HepG2 (cell line): ENCODE data around the gene ARPC1A. TPM values are rescaled to one million over a fixed set of nuclear protein-coding genes. Genes with fewer than 3 reads are reported as not detected.

ENCODE experiments used
- ATAC-seq: fragments of 200-7000 bp; cut with Tn5 transposase; 3 replicates; pipeline ENCODE4 v1.9.1; 2020; ENCODE audit warnings: mild to moderate bottlenecking, moderate library complexity
- BruUV-seq: library from RNA; stranded (reverse); fragments of 400-500 nt; replicated peaks from 2 replicates; lab custom pipeline; 2021; lab: Mats Ljungman, UMichigan
- CTCF ChIA-PET: fragments of 300-600 bp; formaldehyde crosslinking; extraction: SDS; loops from one replicate; lab custom pipeline; 2021; ENCODE audit warnings: low total read pairs, inconsistent platforms, low intra/inter-chr PET ratio; lab: Yijun Ruan, JAX
- POLR2A ChIA-PET: fragments of 350-600 bp; sonication (Branson Sonifier 250); formaldehyde crosslinking; loops from one replicate; lab custom pipeline; 2020; ENCODE audit warnings: antibody characterized with exemption, inconsistent platforms; lab: Yijun Ruan, JAX
- DNase-seq: peaks from one replicate; pipeline ENCODE4 v3.0.0-alpha.2; 2015; ENCODE audit warnings: low spot score
- FAIRE-seq: peaks from 3 replicates; lab custom pipeline; 2011; peaks lifted over from hg19 to GRCh38; lab: Jason Lieb, UNC
- H2AFZ ChIP-seq: one replicate; pipeline ENCODE4 v1.6.1; 2011; ENCODE audit warnings: low read length, inconsistent platforms
- H3K27ac ChIP-seq: fragments of 300-600 bp; 3 replicates; pipeline ENCODE4 v1.8.0; 2011; ENCODE audit warnings: mixed run types, mild to moderate bottlenecking, mixed read lengths, low read length, inconsistent platforms; ENCODE audit not compliant: insufficient read depth; ENCODE audit errors: extremely low read length
- H3K27me3 ChIP-seq, 2 experiments: fragments of 200-600 bp in 1 of 2; 2 replicates in 1 of 2; 3 replicates in 1 of 2; pipeline versions ENCODE4 v1.6.0 to v1.8.0; 2011; ENCODE audit warnings: low read length in 2 of 2, mild to moderate bottlenecking in 2 of 2, moderate library complexity in 2 of 2, inconsistent platforms in 1 of 2; ENCODE audit not compliant: insufficient read depth in 2 of 2, control insufficient read depth in 1 of 2
- H3K36me3 ChIP-seq, 2 experiments: fragments of 200-600 bp in 1 of 2; replicated peaks in 1 of 2; 2 replicates in 1 of 2; 3 replicates in 1 of 2; pipeline versions ENCODE4 v1.5.1 to v1.8.0; 2011; ENCODE audit warnings: low read length in 2 of 2, inconsistent platforms in 1 of 2; ENCODE audit not compliant: insufficient read depth in 2 of 2, control insufficient read depth in 1 of 2
- H3K4me1 ChIP-seq: 2 replicates; pipeline ENCODE4 v1.5.1; 2012; ENCODE audit warnings: low read length, inconsistent platforms; ENCODE audit not compliant: insufficient read depth
- H3K4me2 ChIP-seq: 2 replicates; pipeline ENCODE4 v1.6.0; 2011; ENCODE audit warnings: low read depth, low read length, inconsistent platforms
- H3K4me3 ChIP-seq, 3 experiments: fragments of 200-600 bp in 1 of 3; sonication (generic), shearing (Covaris generic) in 1 of 3; replicated peaks in 1 of 3; 2 replicates each; pipeline ENCODE4 v1.5.1; 2011 to 2016; ENCODE audit warnings: low read length in 3 of 3, inconsistent platforms in 2 of 3, low read depth in 2 of 3, mild to moderate bottlenecking in 2 of 3, control low read depth in 1 of 3, mixed read lengths in 1 of 3; ENCODE audit not compliant: insufficient read depth in 1 of 3
- H3K79me2 ChIP-seq: one replicate; pipeline ENCODE4 v1.6.1; 2011; ENCODE audit warnings: low read length, inconsistent platforms; ENCODE audit not compliant: insufficient read depth
- H3K9ac ChIP-seq: 2 replicates; pipeline ENCODE4 v1.6.0; 2011; ENCODE audit warnings: mild to moderate bottlenecking, low read depth, low read length, inconsistent platforms; ENCODE audit not compliant: insufficient read depth
- H3K9me3 ChIP-seq: 2 replicates; pipeline ENCODE4 v1.5.1; 2012; ENCODE audit warnings: mild to moderate bottlenecking, low read length
- H4K20me1 ChIP-seq: 2 replicates; pipeline ENCODE4 v1.6.0; 2011; ENCODE audit warnings: inconsistent platforms, mild to moderate bottlenecking, low read length, moderate library complexity; ENCODE audit not compliant: insufficient read depth
- CBFB ChIP-seq: sonication (generic); formaldehyde crosslinking; IDR thresholded peaks from 2 replicates; pipeline ENCODE4 v1.4.0; 2020; ENCODE audit warnings: missing genetic modification reagents
- HDAC2 ChIP-seq: sonication (generic); formaldehyde crosslinking; IDR thresholded peaks from 2 replicates; pipeline ENCODE4 v1.4.0; 2020; ENCODE audit warnings: missing genetic modification reagents
- HMGA1 ChIP-seq: sonication (generic); formaldehyde crosslinking; conservative IDR thresholded peaks from 2 replicates; pipeline ENCODE4 v1.4.0; 2020; ENCODE audit warnings: missing genetic modification reagents
- KLF11 ChIP-seq: IDR thresholded peaks from 2 replicates; pipeline ENCODE4 v1.6.1; 2016; ENCODE audit warnings: missing compliant biosample characterization
- MYNN ChIP-seq: sonication (generic); formaldehyde crosslinking; IDR thresholded peaks from 2 replicates; pipeline ENCODE4 v1.4.0; 2020; ENCODE audit warnings: mild to moderate bottlenecking, low read depth, missing genetic modification reagents
- MYPOP ChIP-seq: sonication (generic); formaldehyde crosslinking; IDR thresholded peaks from 2 replicates; pipeline ENCODE4 v1.8.1; 2023; ENCODE audit warnings: mild to moderate bottlenecking, moderate library complexity, missing genetic modification reagents
- NRL ChIP-seq: sonication (generic); formaldehyde crosslinking; IDR thresholded peaks from 2 replicates; pipeline ENCODE4 v1.5.0; 2020; ENCODE audit warnings: missing genetic modification reagents, mild to moderate bottlenecking, moderate library complexity, borderline replicate concordance
- SCMH1 ChIP-seq: sonication (generic); formaldehyde crosslinking; IDR thresholded peaks from 2 replicates; pipeline ENCODE4 v1.9.0; 2021; ENCODE audit warnings: missing genetic modification reagents, mild to moderate bottlenecking, borderline replicate concordance
- SMAD9 ChIP-seq: sonication (generic); formaldehyde crosslinking; IDR thresholded peaks from 2 replicates; pipeline ENCODE4 v1.5.1; 2020; ENCODE audit warnings: mild to moderate bottlenecking, missing genetic modification reagents
- ZBTB38 ChIP-seq: sonication (generic); formaldehyde crosslinking; IDR thresholded peaks from 2 replicates; pipeline ENCODE4 v1.5.1; 2020; ENCODE audit warnings: mild to moderate bottlenecking, missing genetic modification reagents
- ZBTB42 ChIP-seq: sonication (generic); formaldehyde crosslinking; IDR thresholded peaks from 2 replicates; pipeline ENCODE4 v1.5.0; 2020; ENCODE audit warnings: mild to moderate bottlenecking, missing genetic modification reagents
- ZNF446 ChIP-seq: sonication (generic); formaldehyde crosslinking; IDR thresholded peaks from 2 replicates; pipeline ENCODE4 v1.5.0; 2020; ENCODE audit warnings: mild to moderate bottlenecking, missing genetic modification reagents
- ZNF512 ChIP-seq: sonication (generic); formaldehyde crosslinking; IDR thresholded peaks from 2 replicates; pipeline ENCODE4 v1.4.0; 2020; ENCODE audit warnings: mild to moderate bottlenecking, missing genetic modification reagents
- ZNF557 ChIP-seq: sonication (generic); formaldehyde crosslinking; IDR thresholded peaks from 2 replicates; pipeline ENCODE4 v1.4.0; 2020; ENCODE audit warnings: missing genetic modification reagents
- ZNF724P ChIP-seq: sonication (generic); formaldehyde crosslinking; IDR thresholded peaks from 2 replicates; pipeline ENCODE4 v1.8.0; 2022; ENCODE audit warnings: missing genetic modification reagents, borderline replicate concordance
- WGBS: methylation state at CpG from one replicate; pipeline ENCODE4 v1.1.6; 2017; ENCODE audit warnings: low lambda C conversion rate; 5-methylcytosine and 5-hydroxymethylcytosine counted together
- in situ Hi-C: cut with HindIII; loops from 2 replicates; pipeline ENCODE4 v1.10.0; 2017; ENCODE audit warnings: low pct_unique_long_range_greater_than_20kb; ENCODE audit not compliant: extremely low pct_ligation_motif_present
- intact Hi-C: fragments of 100-400 bp; cut with micrococcal nuclease; formaldehyde crosslinking; loops from one replicate; pipeline ENCODE4 v1.10.0; 2022; ENCODE audit not compliant: unreplicated experiment
- polyA plus RNA-seq, 8 experiments: library from polyadenylated mRNA; depleted of rRNA in 3 of 8; stranded (reverse) in 7 of 8; unstranded in 1 of 8; fragments of >200 nt; fragmentation: Illumina TruSeq in 4 of 8; extraction: Trizol in 4 of 8; gene quantifications; 2 replicates each; pipeline versions ENCODE4 v1.2.1 to v1.2.3, GENCODE V29; 2011 to 2016; ENCODE audit warnings: low read depth in 4 of 8, missing spikeins in 1 of 8, mixed read lengths in 1 of 8; ENCODE audit not compliant: insufficient read depth in 1 of 8
- total RNA-seq, 5 experiments: library from RNA; depleted of rRNA; stranded (reverse); fragments of >200 nt; fragmentation: Illumina TruSeq; extraction: Trizol; gene quantifications; 2 replicates each; pipeline ENCODE4 v1.2.3, GENCODE V29; 2016; ENCODE audit warnings: low read depth in 1 of 5
- TF ChIP-seq, protein P1 (sequence below): sonication (generic); formaldehyde crosslinking; IDR thresholded peaks from 2 replicates; pipeline ENCODE4 v1.4.0; 2020; ENCODE audit warnings: missing genetic modification reagents, borderline replicate concordance
- TF ChIP-seq, protein P2 (sequence below): IDR thresholded peaks from 2 replicates; pipeline ENCODE4 v1.6.1; 2016; ENCODE audit warnings: missing genetic modification reagents, missing compliant biosample characterization

Gene ARPC1A
- total and polyA plus RNA-seq, 2 of the 13 experiments (the other 11 are each of a cell fraction or from before 2014, with no cell fraction given) = 44.3 to 88.5 TPM

GRCh38 chr7:99366646-99367045 lies 40.9 kb downstream of the ARPC1A start:
- intact Hi-C loops = no loop called here
- no peak overlapping the region for H3K4me2 ChIP-seq
- peaks cover 7 to 38% of the 10 kb centered on the region in 2 experiments for H3K36me3 ChIP-seq
- H3K27ac ChIP-seq = no peak overlapping the region
- no peak overlapping the region for H3K9ac ChIP-seq
- H3K9me3 ChIP-seq = no peaks in the 10 kb centered on the region
- H4K20me1 ChIP-seq = no peaks in the 10 kb centered on the region
- ChIA-PET CTCF (interaction anchor here (1.6 kb wide), 1 partner anchor 49 kb away, joined by 14 read pairs; no protein-coding TSS in a partner anchor), POLR2A (no interaction called here)
- H3K4me1 ChIP-seq = peaks cover 7% of the 10 kb centered on the region
- no TSS peak for BruUV-seq
- H2AFZ ChIP-seq = no peak overlapping the region
- FAIRE-seq (no peak), ATAC-seq (no peak), DNase-seq (no peak)
- TF ChIP-seq ZNF512 (CRISPR knock-in tag) = no peak
- no peak for TF ChIP-seq MYPOP
- no peak for TF ChIP-seq SCMH1 (CRISPR knock-in tag)
- TF ChIP-seq ZNF557 (CRISPR knock-in tag) = no peak
- no peak for TF ChIP-seq SMAD9 (CRISPR knock-in tag)
- TF ChIP-seq ZBTB42 (CRISPR knock-in tag) = no peak
- TF ChIP-seq ZNF724P (CRISPR knock-in tag) = no peak
- no peak for TF ChIP-seq HDAC2 (CRISPR knock-in tag)
- TF ChIP-seq, protein P1, sequence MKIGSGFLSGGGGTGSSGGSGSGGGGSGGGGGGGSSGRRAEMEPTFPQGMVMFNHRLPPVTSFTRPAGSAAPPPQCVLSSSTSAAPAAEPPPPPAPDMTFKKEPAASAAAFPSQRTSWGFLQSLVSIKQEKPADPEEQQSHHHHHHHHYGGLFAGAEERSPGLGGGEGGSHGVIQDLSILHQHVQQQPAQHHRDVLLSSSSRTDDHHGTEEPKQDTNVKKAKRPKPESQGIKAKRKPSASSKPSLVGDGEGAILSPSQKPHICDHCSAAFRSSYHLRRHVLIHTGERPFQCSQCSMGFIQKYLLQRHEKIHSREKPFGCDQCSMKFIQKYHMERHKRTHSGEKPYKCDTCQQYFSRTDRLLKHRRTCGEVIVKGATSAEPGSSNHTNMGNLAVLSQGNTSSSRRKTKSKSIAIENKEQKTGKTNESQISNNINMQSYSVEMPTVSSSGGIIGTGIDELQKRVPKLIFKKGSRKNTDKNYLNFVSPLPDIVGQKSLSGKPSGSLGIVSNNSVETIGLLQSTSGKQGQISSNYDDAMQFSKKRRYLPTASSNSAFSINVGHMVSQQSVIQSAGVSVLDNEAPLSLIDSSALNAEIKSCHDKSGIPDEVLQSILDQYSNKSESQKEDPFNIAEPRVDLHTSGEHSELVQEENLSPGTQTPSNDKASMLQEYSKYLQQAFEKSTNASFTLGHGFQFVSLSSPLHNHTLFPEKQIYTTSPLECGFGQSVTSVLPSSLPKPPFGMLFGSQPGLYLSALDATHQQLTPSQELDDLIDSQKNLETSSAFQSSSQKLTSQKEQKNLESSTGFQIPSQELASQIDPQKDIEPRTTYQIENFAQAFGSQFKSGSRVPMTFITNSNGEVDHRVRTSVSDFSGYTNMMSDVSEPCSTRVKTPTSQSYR (CRISPR knock-in tag) = no peak
- TF ChIP-seq MYNN (CRISPR knock-in tag) = no peak
- TF ChIP-seq ZNF446 (CRISPR knock-in tag) = no peak
- TF ChIP-seq HMGA1 (CRISPR knock-in tag) = no peak
- TF ChIP-seq CBFB = no peak
- no peak for TF ChIP-seq KLF11 (CRISPR knock-in tag)
- TF ChIP-seq, protein P2, sequence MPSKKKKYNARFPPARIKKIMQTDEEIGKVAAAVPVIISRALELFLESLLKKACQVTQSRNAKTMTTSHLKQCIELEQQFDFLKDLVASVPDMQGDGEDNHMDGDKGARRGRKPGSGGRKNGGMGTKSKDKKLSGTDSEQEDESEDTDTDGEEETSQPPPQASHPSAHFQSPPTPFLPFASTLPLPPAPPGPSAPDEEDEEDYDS = no peak
- TF ChIP-seq ZBTB38 (CRISPR knock-in tag) = no peak
- TF ChIP-seq NRL = no peak
- WGBS = 96% methylated on average over 11 of the region's 11 CpGs
- in situ Hi-C loops = no loop called here
- no peaks in the 10 kb centered on the region for H3K79me2 ChIP-seq
- H3K27me3 ChIP-seq = no peaks in the 10 kb centered on the region
- H3K4me3 ChIP-seq = no peak overlapping the region
